A673 (cell line): Measurements from ENCODE around the gene CPN2. TPM values are rescaled to one million over a fixed set of nuclear protein-coding genes. Genes with fewer than 3 reads are reported as not detected.

Experiments used
- BruUV-seq: library from RNA; stranded (reverse); fragments of 400-500 nt; replicated peaks from 2 replicates; lab custom pipeline; 2021; lab: Mats Ljungman, UMichigan
- CTCF ChIA-PET: fragments of 300-600 bp; sonication (Branson Sonifier 250); formaldehyde crosslinking; loops from one replicate; lab custom pipeline; 2022; ENCODE audit warnings: antibody characterized with exemption; lab: Charles Lee
- POLR2A ChIA-PET: fragments of 300-600 bp; sonication (Branson Sonifier 250); formaldehyde crosslinking; loops from one replicate; lab custom pipeline; 2022; ENCODE audit warnings: antibody characterized with exemption; ENCODE audit not compliant: low non-redundant PET; lab: Charles Lee
- DNase-seq: peaks from one replicate; pipeline ENCODE4 v3.0.0-alpha.2; 2015; ENCODE audit warnings: low spot score
- H3K27ac ChIP-seq: fragments of 200-600 bp; sonication (generic); 2 replicates; pipeline ENCODE4 v1.5.1; 2016; ENCODE audit warnings: mixed run types, low read depth, mild to moderate bottlenecking, mixed read lengths, antibody characterized with exemption, low read length; ENCODE audit not compliant: poor library complexity, severe bottlenecking
- H3K27me3 ChIP-seq: fragments of 200-600 bp; sonication (generic); replicated peaks from 2 replicates; pipeline ENCODE4 v1.6.1; 2017; ENCODE audit warnings: mixed run types, low read depth, mild to moderate bottlenecking, mixed read lengths, antibody characterized with exemption, low read length; ENCODE audit not compliant: insufficient read depth, poor library complexity
- H3K36me3 ChIP-seq: fragments of 200-600 bp; sonication (generic); 2 replicates; pipeline ENCODE4 v1.6.1; 2016; ENCODE audit warnings: mixed run types, mild to moderate bottlenecking, mixed read lengths, antibody characterized with exemption, low read length; ENCODE audit not compliant: insufficient read depth, poor library complexity, severe bottlenecking
- H3K4me1 ChIP-seq: fragments of 200-600 bp; sonication (generic); 2 replicates; pipeline ENCODE4 v1.6.1; 2017; ENCODE audit warnings: mixed run types, mild to moderate bottlenecking, mixed read lengths, antibody characterized with exemption, low read length; ENCODE audit not compliant: insufficient read depth, poor library complexity, severe bottlenecking
- H3K4me3 ChIP-seq: fragments of 200-600 bp; sonication (generic); 2 replicates; pipeline ENCODE4 v1.5.1; 2016; ENCODE audit warnings: low read depth, mixed run types, mild to moderate bottlenecking, mixed read lengths, low read length; ENCODE audit not compliant: poor library complexity, severe bottlenecking
- H3K9me3 ChIP-seq: fragments of 200-600 bp; sonication (generic); 2 replicates; pipeline ENCODE4 v1.6.1; 2016; ENCODE audit warnings: mixed run types, low read depth, mild to moderate bottlenecking, mixed read lengths, antibody characterized with exemption, low read length; ENCODE audit not compliant: poor library complexity, severe bottlenecking
- EZH2 ChIP-seq: fragments of 200-600 bp; sonication (generic); IDR thresholded peaks from 2 replicates; pipeline ENCODE4 v1.6.1; 2017; ENCODE audit warnings: borderline replicate concordance, low read depth, mild to moderate bottlenecking, mixed read lengths, antibody characterized with exemption, low read length; ENCODE audit not compliant: poor library complexity, severe bottlenecking
- intact Hi-C: fragments of 100-400 bp; cut with micrococcal nuclease; formaldehyde crosslinking; loops from one replicate; pipeline ENCODE4 v1.10.0; 2022; ENCODE audit not compliant: unreplicated experiment
- total RNA-seq: library from RNA; stranded (reverse); gene quantifications from 2 replicates; pipeline ENCODE4 v1.2.3, GENCODE V29; 2021
- TF ChIP-seq, protein P1 (sequence below): fragments of 300-800, 200-600 bp; sonication (generic); conservative IDR thresholded peaks from 2 replicates; pipeline ENCODE4 v1.5.1; 2017; ENCODE audit warnings: low read depth, mild to moderate bottlenecking, antibody characterized with exemption, low read length, moderate library complexity, mixed read lengths

CPN2 gene
- total RNA-seq, 1 experiment from 2014 or later = not detected

DNA sequence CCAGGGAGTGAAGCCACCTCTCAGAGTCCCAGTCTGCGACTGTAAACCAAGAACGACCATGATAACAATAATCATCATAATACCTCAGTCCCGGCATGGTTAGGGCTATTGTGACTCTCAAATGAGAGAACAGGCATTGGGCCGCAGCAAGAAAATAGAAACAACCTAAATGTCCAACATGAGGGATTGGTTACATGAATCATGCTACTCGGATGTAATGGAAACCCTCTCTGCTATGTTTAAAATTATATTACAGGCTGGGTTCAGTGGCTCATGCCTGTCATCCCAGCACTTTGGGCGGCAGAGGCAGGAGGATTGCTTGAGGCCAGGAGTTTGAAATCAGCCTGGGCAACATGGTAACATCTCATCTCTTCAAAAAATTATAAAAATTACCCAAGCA lies 2.8 kb downstream of the CPN2 start:
- Histone ChIP-seq H3K4me3 (no peak overlapping the region), H3K27ac (no peak overlapping the region), H3K36me3 (no peaks in the 10 kb centered on the region), H3K9me3 (no peaks in the 10 kb centered on the region), H3K4me1 (peaks cover 17% of the 10 kb centered on the region), H3K27me3 (no peaks in the 10 kb centered on the region)
- BruUV-seq = no TSS peak
- TF ChIP-seq, protein P1, sequence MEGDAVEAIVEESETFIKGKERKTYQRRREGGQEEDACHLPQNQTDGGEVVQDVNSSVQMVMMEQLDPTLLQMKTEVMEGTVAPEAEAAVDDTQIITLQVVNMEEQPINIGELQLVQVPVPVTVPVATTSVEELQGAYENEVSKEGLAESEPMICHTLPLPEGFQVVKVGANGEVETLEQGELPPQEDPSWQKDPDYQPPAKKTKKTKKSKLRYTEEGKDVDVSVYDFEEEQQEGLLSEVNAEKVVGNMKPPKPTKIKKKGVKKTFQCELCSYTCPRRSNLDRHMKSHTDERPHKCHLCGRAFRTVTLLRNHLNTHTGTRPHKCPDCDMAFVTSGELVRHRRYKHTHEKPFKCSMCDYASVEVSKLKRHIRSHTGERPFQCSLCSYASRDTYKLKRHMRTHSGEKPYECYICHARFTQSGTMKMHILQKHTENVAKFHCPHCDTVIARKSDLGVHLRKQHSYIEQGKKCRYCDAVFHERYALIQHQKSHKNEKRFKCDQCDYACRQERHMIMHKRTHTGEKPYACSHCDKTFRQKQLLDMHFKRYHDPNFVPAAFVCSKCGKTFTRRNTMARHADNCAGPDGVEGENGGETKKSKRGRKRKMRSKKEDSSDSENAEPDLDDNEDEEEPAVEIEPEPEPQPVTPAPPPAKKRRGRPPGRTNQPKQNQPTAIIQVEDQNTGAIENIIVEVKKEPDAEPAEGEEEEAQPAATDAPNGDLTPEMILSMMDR = no peak
- no peak for TF ChIP-seq EZH2
- ChIA-PET POLR2A (no interaction called here), CTCF (no interaction called here)
- intact Hi-C loops = no loop called here
- no peak for DNase-seq

DNA sequence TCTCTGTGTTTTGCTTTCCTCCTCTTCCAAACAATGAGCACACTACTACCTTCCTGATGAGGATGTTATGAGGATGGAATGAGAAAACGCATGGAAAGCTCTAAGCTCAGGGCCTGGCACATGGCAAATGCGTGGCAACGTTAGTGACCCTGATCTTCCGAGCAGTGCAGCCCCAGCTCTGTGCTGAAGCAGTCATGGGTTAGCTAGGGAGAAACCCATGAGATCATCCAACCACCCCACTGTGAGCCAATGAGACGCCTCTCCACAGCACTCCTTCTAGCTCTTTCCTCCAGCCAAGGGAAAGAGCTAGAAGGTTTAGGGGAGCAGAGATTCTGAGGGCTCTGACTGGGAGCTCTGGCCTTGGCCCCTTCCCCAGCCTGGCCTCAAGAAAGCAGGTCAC lies 4.5 kb downstream of the CPN2 start:
- no peaks in the 10 kb centered on the region for H3K27me3 ChIP-seq
- no peaks in the 10 kb centered on the region for H3K9me3 ChIP-seq
- ChIA-PET CTCF (no interaction called here), POLR2A (no interaction called here)
- H3K27ac ChIP-seq = no peak overlapping the region
- TF ChIP-seq EZH2 = no peak
- TF ChIP-seq, protein P1 = no peak
- H3K4me3 ChIP-seq = no peak overlapping the region
- intact Hi-C loops = no loop called here
- no peaks in the 10 kb centered on the region for H3K36me3 ChIP-seq
- no TSS peak for BruUV-seq
- H3K4me1 ChIP-seq = peaks cover 17% of the 10 kb centered on the region
- DNase-seq = no peak

DNA sequence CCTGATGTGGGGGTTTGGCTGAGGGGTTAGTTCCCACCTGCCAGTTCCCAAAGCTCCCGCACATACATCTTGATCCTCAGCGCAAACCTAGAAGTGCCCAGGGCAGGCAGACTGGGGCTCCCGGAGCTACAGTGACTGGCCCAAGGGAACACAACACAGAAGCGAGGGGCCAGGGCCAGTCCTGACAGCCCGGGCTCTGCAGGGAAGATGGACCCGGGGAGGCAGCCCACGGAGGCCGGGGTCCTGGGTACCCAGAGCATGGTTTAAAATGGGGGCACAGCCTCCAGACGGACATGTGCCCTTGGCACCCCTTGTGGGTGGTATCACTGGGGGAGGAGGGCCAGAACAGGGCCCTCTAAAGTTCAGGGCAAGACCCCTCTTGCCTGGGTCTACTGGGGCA lies 5.1 kb downstream of the CPN2 start:
- Histone ChIP-seq H3K4me3 (no peak overlapping the region), H3K36me3 (no peaks in the 10 kb centered on the region), H3K27ac (no peak overlapping the region), H3K27me3 (no peaks in the 10 kb centered on the region), H3K9me3 (no peaks in the 10 kb centered on the region), H3K4me1 (peaks cover 12% of the 10 kb centered on the region)
- TF ChIP-seq EZH2 = no peak
- TF ChIP-seq, protein P1 = no peak
- intact Hi-C loops = no loop called here
- POLR2A ChIA-PET = no interaction called here
- CTCF ChIA-PET = no interaction called here
- BruUV-seq = no TSS peak
- DNase-seq = no peak
